OCI-LY1 (cell line): ENCODE results near the gene DYSF.

Experiments
- H2AFZ ChIP-seq: fragments of 200-600 bp; sonication (generic), shearing (Covaris generic); 2 replicates; pipeline ENCODE4 v1.6.0; 2014; ENCODE audit warnings: antibody characterized with exemption, mild to moderate bottlenecking, low read length
- H3F3A ChIP-seq: fragments of 200-600 bp; sonication (generic), shearing (Covaris generic); 2 replicates; pipeline ENCODE4 v1.6.0; 2014; ENCODE audit warnings: mild to moderate bottlenecking, antibody characterized with exemption, low read length, moderate library complexity; ENCODE audit not compliant: insufficient read depth
- H3K27ac ChIP-seq: fragments of 200-600 bp; sonication (generic); 2 replicates; pipeline ENCODE4 v1.5.1; 2014; ENCODE audit warnings: low read length, mixed run types, mild to moderate bottlenecking, low read depth; ENCODE audit not compliant: poor library complexity, severe bottlenecking
- H3K27me3 ChIP-seq: fragments of 200-600 bp; sonication (generic); 2 replicates; pipeline ENCODE4 v1.6.0; 2014; ENCODE audit warnings: antibody characterized with exemption, mild to moderate bottlenecking, low read length, moderate library complexity; ENCODE audit not compliant: insufficient read depth
- H3K36me3 ChIP-seq: fragments of 200-600 bp; sonication (generic); 2 replicates; pipeline ENCODE4 v1.6.1; 2014; ENCODE audit warnings: mild to moderate bottlenecking, antibody characterized with exemption, low read length, moderate library complexity, mixed read lengths; ENCODE audit not compliant: insufficient read depth
- H3K4me1 ChIP-seq: fragments of 200-600 bp; sonication (generic); 2 replicates; pipeline ENCODE4 v1.5.1; 2014; ENCODE audit warnings: mild to moderate bottlenecking, low read length, moderate library complexity; ENCODE audit not compliant: insufficient read depth, severe bottlenecking
- H3K4me2 ChIP-seq: fragments of 200-600 bp; sonication (generic), shearing (Covaris generic); 2 replicates; pipeline ENCODE4 v1.6.1; 2014; ENCODE audit warnings: low read length
- H3K4me3 ChIP-seq: fragments of 200-600 bp; sonication (generic); 2 replicates; pipeline ENCODE4 v1.5.1; 2014; ENCODE audit warnings: low read length, low read depth, mild to moderate bottlenecking, mixed read lengths; ENCODE audit not compliant: poor library complexity, severe bottlenecking
- H3K79me2 ChIP-seq: fragments of 200-600 bp; shearing (Covaris generic); 2 replicates; pipeline ENCODE4 v1.6.1; 2016; ENCODE audit warnings: mixed run types, low read length, mixed read lengths; ENCODE audit not compliant: insufficient read depth
- H3K9ac ChIP-seq: fragments of 200-600 bp; sonication (generic), shearing (Covaris generic); 2 replicates; pipeline ENCODE4 v1.6.1; 2014; ENCODE audit warnings: mild to moderate bottlenecking, low read length, mixed read lengths
- H3K9me2 ChIP-seq: fragments of 200-600 bp; sonication (generic), shearing (Covaris generic); 2 replicates; pipeline ENCODE4 v1.6.1; 2014; ENCODE audit warnings: low read depth, mild to moderate bottlenecking, low read length, mixed read lengths
- H3K9me3 ChIP-seq: fragments of 200-600 bp; shearing (Covaris generic); 2 replicates; pipeline ENCODE4 v1.6.1; 2014; ENCODE audit warnings: low read length, mixed read lengths
- H4K20me1 ChIP-seq: fragments of 200-600 bp; sonication (generic), shearing (Covaris generic); 2 replicates; pipeline ENCODE4 v1.6.0; 2016; ENCODE audit warnings: mild to moderate bottlenecking, low read length; ENCODE audit not compliant: insufficient read depth
- EZH2 ChIP-seq: fragments of 200-600 bp; sonication (generic), shearing (Covaris generic); IDR thresholded peaks from 2 replicates; pipeline ENCODE4 v1.8.0; 2017; ENCODE audit warnings: borderline replicate concordance, mixed run types, mild to moderate bottlenecking, antibody characterized with exemption, low read length, moderate library complexity, mixed read lengths
- TF ChIP-seq, protein P1 (sequence below): fragments of 200-600 bp; sonication (generic), shearing (Covaris generic); IDR thresholded peaks from 2 replicates; pipeline ENCODE4 v1.5.1; 2017; ENCODE audit warnings: mild to moderate bottlenecking, antibody characterized with exemption, low read length, moderate library complexity, mixed read lengths

The DYSF gene

DNA sequence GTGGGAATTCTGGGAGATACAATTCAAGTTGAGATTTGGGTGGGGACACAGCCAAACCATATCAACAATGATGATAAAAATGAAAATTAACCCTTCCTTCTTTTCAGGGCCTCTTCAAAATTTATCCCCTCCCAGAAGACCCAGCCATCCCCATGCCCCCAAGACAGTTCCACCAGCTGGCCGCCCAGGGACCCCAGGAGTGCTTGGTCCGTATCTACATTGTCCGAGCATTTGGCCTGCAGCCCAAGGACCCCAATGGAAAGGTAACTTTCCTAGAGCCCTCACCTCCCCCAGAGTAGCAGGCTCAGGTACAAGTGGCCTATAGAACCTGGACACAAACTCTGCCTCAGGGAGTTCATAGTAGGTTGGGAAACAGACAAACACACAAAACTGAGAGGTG is 205.4 kb downstream of the DYSF start:
- H3K9ac ChIP-seq = no peak overlapping the region
- H4K20me1 ChIP-seq = no peaks in the 10 kb centered on the region
- H3K27me3 ChIP-seq = no peaks in the 10 kb centered on the region
- no peak overlapping the region for H3K4me3 ChIP-seq
- TF ChIP-seq, protein P1, sequence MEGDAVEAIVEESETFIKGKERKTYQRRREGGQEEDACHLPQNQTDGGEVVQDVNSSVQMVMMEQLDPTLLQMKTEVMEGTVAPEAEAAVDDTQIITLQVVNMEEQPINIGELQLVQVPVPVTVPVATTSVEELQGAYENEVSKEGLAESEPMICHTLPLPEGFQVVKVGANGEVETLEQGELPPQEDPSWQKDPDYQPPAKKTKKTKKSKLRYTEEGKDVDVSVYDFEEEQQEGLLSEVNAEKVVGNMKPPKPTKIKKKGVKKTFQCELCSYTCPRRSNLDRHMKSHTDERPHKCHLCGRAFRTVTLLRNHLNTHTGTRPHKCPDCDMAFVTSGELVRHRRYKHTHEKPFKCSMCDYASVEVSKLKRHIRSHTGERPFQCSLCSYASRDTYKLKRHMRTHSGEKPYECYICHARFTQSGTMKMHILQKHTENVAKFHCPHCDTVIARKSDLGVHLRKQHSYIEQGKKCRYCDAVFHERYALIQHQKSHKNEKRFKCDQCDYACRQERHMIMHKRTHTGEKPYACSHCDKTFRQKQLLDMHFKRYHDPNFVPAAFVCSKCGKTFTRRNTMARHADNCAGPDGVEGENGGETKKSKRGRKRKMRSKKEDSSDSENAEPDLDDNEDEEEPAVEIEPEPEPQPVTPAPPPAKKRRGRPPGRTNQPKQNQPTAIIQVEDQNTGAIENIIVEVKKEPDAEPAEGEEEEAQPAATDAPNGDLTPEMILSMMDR = no peak
- TF ChIP-seq EZH2 = no peak
- H3F3A ChIP-seq = no peaks in the 10 kb centered on the region
- no peak overlapping the region for H3K27ac ChIP-seq
- H2AFZ ChIP-seq = no peak overlapping the region
- no peaks in the 10 kb centered on the region for H3K9me2 ChIP-seq
- H3K36me3 ChIP-seq = no peaks in the 10 kb centered on the region
- no peak overlapping the region for H3K4me2 ChIP-seq
- no peaks in the 10 kb centered on the region for H3K9me3 ChIP-seq
- H3K79me2 ChIP-seq = no peaks in the 10 kb centered on the region
- no peaks in the 10 kb centered on the region for H3K4me1 ChIP-seq

DNA sequence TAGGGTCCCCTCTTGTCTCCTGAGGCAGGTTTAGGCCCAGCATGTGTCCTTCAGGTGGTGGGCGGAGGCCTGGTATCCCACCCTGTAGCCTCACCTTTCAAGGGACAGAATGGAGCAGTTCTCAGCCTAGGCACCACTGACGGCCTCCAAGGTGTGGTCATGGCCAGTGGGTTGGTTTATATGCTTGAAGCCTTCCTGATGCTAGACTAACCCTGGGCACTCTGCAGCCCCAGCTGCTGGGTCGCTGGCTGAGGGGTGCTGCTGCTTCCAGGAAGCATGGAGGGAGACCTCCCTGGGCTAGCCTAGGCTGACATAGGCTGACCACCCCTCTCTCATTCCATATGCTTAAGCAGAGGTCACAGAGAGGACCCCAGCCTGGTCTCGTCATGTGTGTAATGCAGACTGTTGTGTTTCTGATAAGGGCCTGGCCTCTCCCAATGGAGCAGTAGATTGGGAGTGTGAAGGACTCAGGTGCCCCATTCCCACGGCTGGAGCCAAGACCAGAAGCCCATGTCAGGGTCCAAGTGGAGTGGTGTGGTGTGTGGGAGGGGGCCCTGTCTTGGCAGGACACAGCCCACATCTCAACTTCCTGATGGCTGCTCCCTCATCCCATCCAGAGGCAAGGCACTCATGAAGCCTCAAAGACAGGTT is 206.6 kb downstream of the DYSF start:
- no peaks in the 10 kb centered on the region for H3K9me3 ChIP-seq
- no peak overlapping the region for H3K4me3 ChIP-seq
- no peak for TF ChIP-seq EZH2
- TF ChIP-seq, protein P1 = no peak
- H2AFZ ChIP-seq = no peak overlapping the region
- no peaks in the 10 kb centered on the region for H3F3A ChIP-seq
- no peaks in the 10 kb centered on the region for H3K36me3 ChIP-seq
- H3K4me2 ChIP-seq = no peak overlapping the region
- no peaks in the 10 kb centered on the region for H3K9me2 ChIP-seq
- no peak overlapping the region for H3K27ac ChIP-seq
- no peak overlapping the region for H3K9ac ChIP-seq
- no peaks in the 10 kb centered on the region for H4K20me1 ChIP-seq
- H3K79me2 ChIP-seq = no peaks in the 10 kb centered on the region
- no peaks in the 10 kb centered on the region for H3K27me3 ChIP-seq
- H3K4me1 ChIP-seq = no peaks in the 10 kb centered on the region

DNA sequence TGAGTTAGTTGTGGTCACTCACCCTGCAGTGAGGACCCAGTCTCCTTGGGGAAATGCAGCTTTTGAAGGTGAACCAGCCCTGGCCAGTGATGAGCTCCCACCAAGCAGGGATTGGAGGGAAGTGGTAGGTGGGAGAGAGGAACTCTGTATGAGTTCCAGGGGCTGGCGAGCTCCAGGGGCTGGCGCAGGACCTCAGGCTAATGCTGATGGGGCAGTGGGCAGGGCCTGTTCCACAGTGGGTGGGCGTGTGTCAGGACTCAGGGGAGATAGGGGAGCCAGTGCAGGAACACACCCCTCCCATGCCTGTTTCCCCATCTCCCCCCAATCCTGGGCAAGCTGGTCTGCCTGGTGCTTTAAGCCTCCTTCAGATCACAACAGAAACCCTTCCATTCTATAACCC is 208.4 kb downstream of the DYSF start:
- TF ChIP-seq, protein P1 = no peak
- TF ChIP-seq EZH2 = no peak
- Histone ChIP-seq H3K27ac (no peak overlapping the region), H3K4me3 (no peak overlapping the region), H3K9ac (no peak overlapping the region), H3K79me2 (no peaks in the 10 kb centered on the region), H2AFZ (no peak overlapping the region), H3K27me3 (no peaks in the 10 kb centered on the region), H3F3A (no peaks in the 10 kb centered on the region), H3K9me2 (no peaks in the 10 kb centered on the region), H4K20me1 (no peaks in the 10 kb centered on the region), H3K4me2 (no peak overlapping the region), H3K9me3 (no peaks in the 10 kb centered on the region), H3K4me1 (no peaks in the 10 kb centered on the region), H3K36me3 (no peaks in the 10 kb centered on the region)
